ENCODE measurements around the gene NCOR1. TPM values are rescaled to one million over a fixed set of nuclear protein-coding genes. Genes with fewer than 3 reads are reported as not detected.
A peak's percentile ranks its signal among the peaks of the same experiment; 100 is the strongest.

The NCOR1 gene
- total and polyA plus RNA-seq, 10 of the 15 experiments (the other 5 are each of a cell fraction or from before 2014, with no cell fraction given) = 34.5 to 135 (median 82.9) TPM

DNA sequence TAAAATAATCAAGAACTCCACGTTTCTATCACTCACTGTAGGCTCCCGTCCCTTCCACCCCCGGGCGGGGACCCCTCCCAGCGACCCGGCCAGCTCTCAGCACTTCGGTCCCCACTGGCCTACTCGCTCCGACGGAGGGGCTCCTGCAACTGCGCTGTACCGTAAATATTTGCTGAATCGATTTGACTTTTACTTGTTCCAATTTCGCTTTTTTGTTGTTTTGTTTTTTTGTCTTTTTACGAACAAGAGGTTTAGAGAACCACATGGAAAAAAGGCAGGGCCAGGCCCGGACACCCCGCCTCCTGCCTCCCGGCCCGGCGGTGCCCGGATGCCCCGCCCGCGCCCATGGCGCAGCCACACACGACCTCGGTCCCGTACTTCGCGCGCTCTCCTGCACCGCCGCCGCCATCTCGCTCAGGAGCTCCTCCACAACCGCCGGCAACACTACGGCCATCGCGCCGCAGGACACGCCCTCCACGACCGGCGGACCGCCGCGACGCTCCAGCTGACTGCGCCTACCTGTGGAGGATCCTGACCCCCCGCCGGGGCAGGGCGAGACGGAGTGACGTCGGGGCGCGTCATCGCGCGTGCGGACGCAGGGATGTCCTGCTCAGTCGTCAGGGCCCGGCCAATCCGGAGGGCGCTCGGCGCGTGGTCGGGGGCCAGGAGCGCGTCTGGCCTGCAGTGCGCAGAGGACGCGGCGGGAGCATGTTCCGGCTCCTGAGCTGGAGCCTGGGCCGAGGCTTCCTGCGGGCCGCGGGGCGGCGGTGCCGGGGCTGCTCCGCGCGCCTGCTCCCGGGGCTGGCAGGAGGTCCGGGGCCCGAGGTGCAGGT, 216.0 kb downstream of the NCOR1 start, which contains the start of the genes TTC19 and ZSWIM7:
Gene TTC19 (plus strand): TSS at position 684 of the 833 bp plus-strand sequence. CDS start 25 bp downstream, at position 709.
Gene ZSWIM7 (minus strand): TSS at position 564 of the 833 bp plus-strand sequence. CDS start 110 bp downstream, at position 454.
- RAD21 ChIA-PET (ENCODE audit: unreplicated experiment) = interaction anchor here (0.7 to 1.8 kb wide), 10 partner anchors 25 to 522 kb away, joined by 3 to 8 read pairs (median 4); partner anchors contain the start of genes ADORA2B and TRIM16
- Histone ChIP-seq H3K27me3 (replicated peaks in 1 of 2; ENCODE audit: control insufficient read depth in 2 of 2, insufficient read depth in 2 of 2, low read length in 1 of 2) (no peaks in the 10 kb centered on the region), H2AFZ (ENCODE audit: control insufficient read depth, low read depth, low read length) (peak within 1 kb of the TSS; percentile 89), H3K27ac (ENCODE audit: control insufficient read depth, insufficient read depth) (peak within 1 kb of the TSS; percentile 69), H4K20me1 (ENCODE audit: control insufficient read depth, insufficient read depth) (no peaks in the 10 kb centered on the region), H3K9me3 (replicated peaks; ENCODE audit: control insufficient read depth, insufficient read depth, low read length) (peaks cover 2% of the 10 kb centered on the region), H3K79me2 (ENCODE audit: control insufficient read depth, insufficient read depth, low read length) (peaks cover 23% of the 10 kb centered on the region), H3K4me1 (ENCODE audit: control insufficient read depth, insufficient read depth, low read length) (peaks cover 11% of the 10 kb centered on the region), H3K4me3 (peak within 1 kb of the TSS; percentile 85), H3K36me3 (ENCODE audit: control insufficient read depth in 2 of 2, insufficient read depth in 2 of 2, low read length in 1 of 2) (peaks cover 4 to 5% of the 10 kb centered on the region in 2 experiments; a peak in 3 of 4 replicates), H3K9ac (ENCODE audit: control insufficient read depth, insufficient read depth, low read length) (peak within 1 kb of the TSS; percentile 84), H3K4me2 (ENCODE audit: control insufficient read depth, insufficient read depth) (peak within 1 kb of the TSS; percentile 93)
- BruUV-seq (replicated peaks) = TSS peak; percentile 59
- FAIRE-seq (peak; percentile 84), ATAC-seq (peak; percentile 93), DNase-seq (ENCODE audit: low read depth, low spot score) (peak; percentile 83)
- intact Hi-C loops (cut with micrococcal nuclease; ENCODE audit: unreplicated experiment) = no loop called here
- POLR2A ChIA-PET = interaction anchor here (0.7 kb wide), 1 partner anchor 20 kb away, joined by 3 read pairs; no protein-coding TSS in a partner anchor
- under 1% methylated on average over 78 of the region's 91 CpGs for WGBS (ENCODE audit: insufficient coverage, insufficient replicate concordance, low lambda C conversion rate, missing lambda C conversion rate)
- CTCF ChIA-PET = interaction anchor here (0.6 to 2.3 kb wide), 12 partner anchors 8 to 615 kb away, joined by 3 to 10 read pairs (median 3); partner anchors contain the start of gene ADORA2B
- in situ Hi-C loops (cut with MboI) = loop anchor here (5.0 to 25.0 kb wide), 3 partner anchors 172 to 737 kb away; partner anchors contain the start of genes PMP22 and TVP23C
- SMC1A ChIA-PET (ENCODE audit: uncharacterized antibody, unreplicated experiment) = interaction anchor here (1.4 to 2.9 kb wide), 4 partner anchors 11 to 171 kb away, joined by 3 to 10 read pairs (median 4); no protein-coding TSS in a partner anchor
- TF ChIP-seq ESRRA (IDR thresholded peaks at IDR 0.05; ENCODE audit: low read length) (no peak), SREBF2 (IDR thresholded peaks at IDR 0.05; ENCODE audit: low read length) (no peak), SIN3A (IDR thresholded peaks at IDR 0.05; ENCODE audit: low read depth, low read length) (no peak), NFYB (IDR thresholded peaks at IDR 0.05; ENCODE audit: insufficient read depth, low read depth, low read length) (0 out of 2 replicates have a peak, but pooled peaks have one; percentile 39), STAT3 (IDR thresholded peaks at IDR 0.05; ENCODE audit: low read depth, low read length) (no peak), ZBTB11 (CRISPR knock-in tag; IDR thresholded peaks at IDR 0.05) (no peak), EGR1 (IDR thresholded peaks at IDR 0.05; ENCODE audit: borderline replicate concordance in 1 of 2, low read depth in 2 of 2, low read length in 2 of 2) (peak; percentile 28 to 79; a peak in 2 of 3 replicates), CBFB (IDR thresholded peaks at IDR 0.05; ENCODE audit: low read depth) (no peak), TCF3 (IDR thresholded peaks at IDR 0.05; ENCODE audit: borderline replicate concordance, insufficient read depth, low read depth, low read length) (0 out of 2 replicates have a peak, but pooled peaks have one; percentile 47), CEBPB (IDR thresholded peaks at IDR 0.05; ENCODE audit: borderline replicate concordance in 1 of 2, low read depth in 2 of 2, low read length in 2 of 2) (no peak), EZH2 (IDR thresholded peaks at IDR 0.05; ENCODE audit: borderline replicate concordance, control insufficient read depth, low read depth, low read length) (no peak), SPI1 (IDR thresholded peaks at IDR 0.05; ENCODE audit: borderline replicate concordance, insufficient read depth, low read depth, low read length) (0 out of 2 replicates have a peak, but pooled peaks have one; percentile 6), ETV6 (conservative IDR thresholded peaks at IDR 0.05 in 1 of 2, IDR thresholded peaks at IDR 0.05 in 1 of 2; ENCODE audit: borderline replicate concordance in 1 of 2, low read depth in 1 of 2) (no peak)
- TF ChIP-seq, protein P1, sequence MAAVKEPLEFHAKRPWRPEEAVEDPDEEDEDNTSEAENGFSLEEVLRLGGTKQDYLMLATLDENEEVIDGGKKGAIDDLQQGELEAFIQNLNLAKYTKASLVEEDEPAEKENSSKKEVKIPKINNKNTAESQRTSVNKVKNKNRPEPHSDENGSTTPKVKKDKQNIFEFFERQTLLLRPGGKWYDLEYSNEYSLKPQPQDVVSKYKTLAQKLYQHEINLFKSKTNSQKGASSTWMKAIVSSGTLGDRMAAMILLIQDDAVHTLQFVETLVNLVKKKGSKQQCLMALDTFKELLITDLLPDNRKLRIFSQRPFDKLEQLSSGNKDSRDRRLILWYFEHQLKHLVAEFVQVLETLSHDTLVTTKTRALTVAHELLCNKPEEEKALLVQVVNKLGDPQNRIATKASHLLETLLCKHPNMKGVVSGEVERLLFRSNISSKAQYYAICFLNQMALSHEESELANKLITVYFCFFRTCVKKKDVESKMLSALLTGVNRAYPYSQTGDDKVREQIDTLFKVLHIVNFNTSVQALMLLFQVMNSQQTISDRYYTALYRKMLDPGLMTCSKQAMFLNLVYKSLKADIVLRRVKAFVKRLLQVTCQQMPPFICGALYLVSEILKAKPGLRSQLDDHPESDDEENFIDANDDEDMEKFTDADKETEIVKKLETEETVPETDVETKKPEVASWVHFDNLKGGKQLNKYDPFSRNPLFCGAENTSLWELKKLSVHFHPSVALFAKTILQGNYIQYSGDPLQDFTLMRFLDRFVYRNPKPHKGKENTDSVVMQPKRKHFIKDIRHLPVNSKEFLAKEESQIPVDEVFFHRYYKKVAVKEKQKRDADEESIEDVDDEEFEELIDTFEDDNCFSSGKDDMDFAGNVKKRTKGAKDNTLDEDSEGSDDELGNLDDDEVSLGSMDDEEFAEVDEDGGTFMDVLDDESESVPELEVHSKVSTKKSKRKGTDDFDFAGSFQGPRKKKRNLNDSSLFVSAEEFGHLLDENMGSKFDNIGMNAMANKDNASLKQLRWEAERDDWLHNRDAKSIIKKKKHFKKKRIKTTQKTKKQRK (IDR thresholded peaks at IDR 0.05; ENCODE audit: low read depth, low read length) = no peak

All from GM12878 (cell line).